ENCODE results near the gene C5orf22. TPM values are rescaled to one million over a fixed set of nuclear protein-coding genes. Genes with fewer than 3 reads are reported as not detected.

C5orf22 gene
- total and polyA plus RNA-seq, 2 of the 13 experiments (the other 11 are each of a cell fraction or from before 2014, with no cell fraction given): 14.0 to 21.5 TPM

- TF ChIP-seq, protein P1, sequence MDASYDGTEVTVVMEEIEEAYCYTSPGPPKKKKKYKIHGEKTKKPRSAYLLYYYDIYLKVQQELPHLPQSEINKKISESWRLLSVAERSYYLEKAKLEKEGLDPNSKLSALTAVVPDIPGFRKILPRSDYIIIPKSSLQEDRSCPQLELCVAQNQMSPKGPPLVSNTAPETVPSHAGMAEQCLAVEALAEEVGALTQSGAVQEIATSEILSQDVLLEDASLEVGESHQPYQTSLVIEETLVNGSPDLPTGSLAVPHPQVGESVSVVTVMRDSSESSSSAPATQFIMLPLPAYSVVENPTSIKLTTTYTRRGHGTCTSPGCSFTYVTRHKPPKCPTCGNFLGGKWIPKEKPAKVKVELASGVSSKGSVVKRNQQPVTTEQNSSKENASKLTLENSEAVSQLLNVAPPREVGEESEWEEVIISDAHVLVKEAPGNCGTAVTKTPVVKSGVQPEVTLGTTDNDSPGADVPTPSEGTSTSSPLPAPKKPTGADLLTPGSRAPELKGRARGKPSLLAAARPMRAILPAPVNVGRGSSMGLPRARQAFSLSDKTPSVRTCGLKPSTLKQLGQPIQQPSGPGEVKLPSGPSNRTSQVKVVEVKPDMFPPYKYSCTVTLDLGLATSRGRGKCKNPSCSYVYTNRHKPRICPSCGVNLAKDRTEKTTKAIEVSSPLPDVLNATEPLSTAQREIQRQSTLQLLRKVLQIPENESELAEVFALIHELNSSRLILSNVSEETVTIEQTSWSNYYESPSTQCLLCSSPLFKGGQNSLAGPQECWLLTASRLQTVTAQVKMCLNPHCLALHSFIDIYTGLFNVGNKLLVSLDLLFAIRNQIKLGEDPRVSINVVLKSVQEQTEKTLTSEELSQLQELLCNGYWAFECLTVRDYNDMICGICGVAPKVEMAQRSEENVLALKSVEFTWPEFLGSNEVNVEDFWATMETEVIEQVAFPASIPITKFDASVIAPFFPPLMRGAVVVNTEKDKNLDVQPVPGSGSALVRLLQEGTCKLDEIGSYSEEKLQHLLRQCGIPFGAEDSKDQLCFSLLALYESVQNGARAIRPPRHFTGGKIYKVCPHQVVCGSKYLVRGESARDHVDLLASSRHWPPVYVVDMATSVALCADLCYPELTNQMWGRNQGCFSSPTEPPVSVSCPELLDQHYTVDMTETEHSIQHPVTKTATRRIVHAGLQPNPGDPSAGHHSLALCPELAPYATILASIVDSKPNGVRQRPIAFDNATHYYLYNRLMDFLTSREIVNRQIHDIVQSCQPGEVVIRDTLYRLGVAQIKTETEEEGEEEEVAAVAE (CRISPR knock-in tag; IDR thresholded peaks at IDR 0.05; ENCODE audit: borderline replicate concordance): no peak
- TF ChIP-seq ZMAT3 (CRISPR knock-in tag; conservative IDR thresholded peaks at IDR 0.05): no peak
- no peak for TF ChIP-seq SNRNP70 (IDR thresholded peaks at IDR 0.05; ENCODE audit: low read depth, low read length)
- no peak for TF ChIP-seq ZNF512 (CRISPR knock-in tag; IDR thresholded peaks at IDR 0.05)
- TF ChIP-seq FOXP1 (IDR thresholded peaks at IDR 0.05): no peak
- TF ChIP-seq FOXP1 (CRISPR knock-in tag; IDR thresholded peaks at IDR 0.05): peak; percentile 45
- TF ChIP-seq FOXJ3 (CRISPR knock-in tag; IDR thresholded peaks at IDR 0.05; ENCODE audit: borderline replicate concordance): no peak
- no peak for TF ChIP-seq TMF1 (CRISPR knock-in tag; IDR thresholded peaks at IDR 0.05; ENCODE audit: low read depth)
- TF ChIP-seq NKX3-1 (CRISPR knock-in tag; IDR thresholded peaks at IDR 0.05): no peak
- TF ChIP-seq TCF7 (IDR thresholded peaks at IDR 0.05; ENCODE audit: low read depth): 0 out of 2 replicates have a peak, but pooled peaks have one; percentile 10
- no peak for TF ChIP-seq RORA (CRISPR knock-in tag; IDR thresholded peaks at IDR 0.05)
- no peak for TF ChIP-seq ZNF510 (CRISPR knock-in tag; IDR thresholded peaks at IDR 0.05; ENCODE audit: low read depth)
- no peak for TF ChIP-seq ERF (CRISPR knock-in tag; IDR thresholded peaks at IDR 0.05)
- TF ChIP-seq RFXANK (CRISPR knock-in tag; IDR thresholded peaks at IDR 0.05): no peak
- TF ChIP-seq ZNF251 (CRISPR knock-in tag; IDR thresholded peaks at IDR 0.05): no peak
- no peak for TF ChIP-seq FOXA1 (IDR thresholded peaks at IDR 0.05)
- peak; percentile 46; the same call in 1 of the 2 replicates for TF ChIP-seq FOXA1 (CRISPR knock-in tag; IDR thresholded peaks at IDR 0.05)
- no peak for TF ChIP-seq GTF3A (CRISPR knock-in tag; conservative IDR thresholded peaks at IDR 0.05)
- TF ChIP-seq, protein P2, sequence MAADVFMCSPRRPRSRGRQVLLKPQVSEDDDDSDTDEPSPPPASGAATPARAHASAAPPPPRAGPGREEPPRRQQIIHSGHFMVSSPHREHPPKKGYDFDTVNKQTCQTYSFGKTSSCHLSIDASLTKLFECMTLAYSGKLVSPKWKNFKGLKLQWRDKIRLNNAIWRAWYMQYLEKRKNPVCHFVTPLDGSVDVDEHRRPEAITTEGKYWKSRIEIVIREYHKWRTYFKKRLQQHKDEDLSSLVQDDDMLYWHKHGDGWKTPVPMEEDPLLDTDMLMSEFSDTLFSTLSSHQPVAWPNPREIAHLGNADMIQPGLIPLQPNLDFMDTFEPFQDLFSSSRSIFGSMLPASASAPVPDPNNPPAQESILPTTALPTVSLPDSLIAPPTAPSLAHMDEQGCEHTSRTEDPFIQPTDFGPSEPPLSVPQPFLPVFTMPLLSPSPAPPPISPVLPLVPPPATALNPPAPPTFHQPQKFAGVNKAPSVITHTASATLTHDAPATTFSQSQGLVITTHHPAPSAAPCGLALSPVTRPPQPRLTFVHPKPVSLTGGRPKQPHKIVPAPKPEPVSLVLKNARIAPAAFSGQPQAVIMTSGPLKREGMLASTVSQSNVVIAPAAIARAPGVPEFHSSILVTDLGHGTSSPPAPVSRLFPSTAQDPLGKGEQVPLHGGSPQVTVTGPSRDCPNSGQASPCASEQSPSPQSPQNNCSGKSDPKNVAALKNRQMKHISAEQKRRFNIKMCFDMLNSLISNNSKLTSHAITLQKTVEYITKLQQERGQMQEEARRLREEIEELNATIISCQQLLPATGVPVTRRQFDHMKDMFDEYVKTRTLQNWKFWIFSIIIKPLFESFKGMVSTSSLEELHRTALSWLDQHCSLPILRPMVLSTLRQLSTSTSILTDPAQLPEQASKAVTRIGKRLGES (CRISPR knock-in tag; IDR thresholded peaks at IDR 0.05; ENCODE audit: borderline replicate concordance): no peak
- no peak for TF ChIP-seq ZSCAN30 (CRISPR knock-in tag; IDR thresholded peaks at IDR 0.05)
- peak; percentile 39 for TF ChIP-seq FOXA3 (CRISPR knock-in tag; IDR thresholded peaks at IDR 0.05)
Observed at GRCh38 chr5:31534527-31535046, 2.5 kb downstream of the C5orf22 start (continued).
